ENCODE measurements around the gene ST6GALNAC5.

ST6GALNAC5 gene

DNA sequence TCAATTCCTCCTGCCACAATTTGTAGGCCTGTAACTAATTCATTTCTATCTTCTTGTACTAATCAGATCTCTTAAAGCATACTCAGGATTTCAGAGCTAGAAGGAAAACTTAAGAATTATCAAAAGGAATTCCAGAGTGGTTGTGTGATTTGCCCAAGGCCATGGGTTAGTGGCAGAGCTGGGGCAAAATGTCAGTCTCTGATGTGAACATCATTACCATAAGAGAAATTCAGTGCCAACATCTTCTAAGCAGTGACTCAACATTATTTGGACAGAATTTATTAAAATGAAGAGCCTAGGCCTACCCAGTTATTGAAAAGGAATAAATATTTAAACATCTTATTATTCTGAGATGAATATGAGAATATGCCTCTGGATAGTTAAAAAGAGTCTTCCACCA is 14.5 kb downstream of the ST6GALNAC5 start:
- DNase-seq (ENCODE audit: insufficient read length, low spot score) = no peak
- no peak for FAIRE-seq
- TF ChIP-seq POLR2AphosphoS5 (IDR thresholded peaks at IDR 0.05; ENCODE audit: low read depth, low read length) (no peak), POU2F2 (IDR thresholded peaks at IDR 0.05; ENCODE audit: low read depth, low read length) (no peak), SPI1 (IDR thresholded peaks at IDR 0.05; ENCODE audit: low read depth, low read length) (no peak), PAX5 (IDR thresholded peaks at IDR 0.05; ENCODE audit: insufficient read depth, low read length, severe bottlenecking) (no peak), POLR2A (IDR thresholded peaks at IDR 0.05; ENCODE audit: low read depth, low read length) (no peak), TAF1 (IDR thresholded peaks at IDR 0.05; ENCODE audit: low read depth, low read length) (no peak)

DNA sequence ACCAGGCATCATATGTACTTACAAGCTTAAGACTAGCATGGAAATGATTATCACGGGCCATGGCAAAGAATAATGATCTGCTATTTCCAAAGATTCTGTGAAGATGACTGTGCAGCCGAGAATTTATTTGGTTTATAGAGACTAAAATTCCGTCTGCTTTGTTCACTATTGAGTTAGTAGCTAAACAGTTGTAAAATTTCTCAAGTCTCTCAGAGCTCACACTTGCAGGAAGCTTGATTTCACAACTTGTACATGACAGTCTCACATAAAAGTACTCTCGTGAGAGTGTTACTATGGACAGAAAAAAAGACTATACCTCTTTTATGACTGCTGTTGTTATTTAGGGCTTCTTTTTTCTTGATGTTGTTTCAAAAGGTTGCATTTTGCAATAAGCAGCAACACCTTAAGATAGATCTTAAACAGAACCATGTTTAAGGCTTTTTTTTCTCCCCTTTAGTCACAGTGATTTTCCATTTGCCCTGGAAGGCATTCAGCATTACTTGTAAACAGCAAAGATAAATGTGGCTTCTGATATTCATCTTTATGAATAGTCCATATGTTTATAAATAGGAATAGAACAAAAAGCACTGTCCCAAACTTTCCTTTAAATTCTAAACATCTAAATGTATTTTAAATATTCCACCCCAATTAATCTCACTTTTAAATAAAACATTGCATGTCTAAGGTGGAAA is 24.8 kb downstream of the ST6GALNAC5 start:
- no peak for FAIRE-seq
- DNase-seq (ENCODE audit: insufficient read length, low spot score) = no peak

DNA sequence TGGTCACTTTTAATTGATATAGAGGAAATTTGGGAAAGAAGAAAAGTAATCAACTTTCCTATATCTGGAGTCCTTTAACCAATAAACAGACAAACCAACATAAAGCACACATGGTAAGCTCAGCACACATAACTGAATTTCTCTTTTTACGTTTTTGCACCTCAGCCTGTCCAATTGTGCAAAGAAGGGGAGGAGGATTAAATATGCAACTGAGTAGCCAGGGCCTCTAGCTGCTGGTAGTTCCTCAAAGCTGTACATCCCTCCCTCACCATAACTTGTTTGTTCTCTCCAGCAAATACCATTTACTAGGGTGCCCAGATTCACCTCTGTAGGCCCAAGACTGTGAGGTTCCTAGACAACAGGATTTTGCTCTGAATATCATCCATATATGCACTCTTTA is 25.4 kb downstream of the ST6GALNAC5 start:
- DNase-seq (ENCODE audit: insufficient read length, low spot score) = no peak
- TF ChIP-seq POU2F2 (IDR thresholded peaks at IDR 0.05; ENCODE audit: low read depth, low read length) (no peak), TAF1 (IDR thresholded peaks at IDR 0.05; ENCODE audit: low read depth, low read length) (no peak), SPI1 (IDR thresholded peaks at IDR 0.05; ENCODE audit: low read depth, low read length) (no peak), POLR2A (IDR thresholded peaks at IDR 0.05; ENCODE audit: low read depth, low read length) (no peak), POLR2AphosphoS5 (IDR thresholded peaks at IDR 0.05; ENCODE audit: low read depth, low read length) (no peak), PAX5 (IDR thresholded peaks at IDR 0.05; ENCODE audit: insufficient read depth, low read length, severe bottlenecking) (no peak)
- no peak for FAIRE-seq

More for the DNA sequence above, 24.8 kb downstream of the ST6GALNAC5 start:
- TF ChIP-seq POU2F2 (IDR thresholded peaks at IDR 0.05; ENCODE audit: low read depth, low read length) = no peak
- TF ChIP-seq TAF1 (IDR thresholded peaks at IDR 0.05; ENCODE audit: low read depth, low read length) = no peak
- no peak for TF ChIP-seq PAX5 (IDR thresholded peaks at IDR 0.05; ENCODE audit: insufficient read depth, low read length, severe bottlenecking)
- no peak for TF ChIP-seq POLR2A (IDR thresholded peaks at IDR 0.05; ENCODE audit: low read depth, low read length)
- TF ChIP-seq POLR2AphosphoS5 (IDR thresholded peaks at IDR 0.05; ENCODE audit: low read depth, low read length) = no peak
- TF ChIP-seq SPI1 (IDR thresholded peaks at IDR 0.05; ENCODE audit: low read depth, low read length) = no peak

- FAIRE-seq (peak; percentile 82), DNase-seq (ENCODE audit: insufficient read length, low spot score) (peak; percentile 15)
- TF ChIP-seq POLR2AphosphoS5 (IDR thresholded peaks at IDR 0.05; ENCODE audit: low read depth, low read length) = no peak
- no peak for TF ChIP-seq TAF1 (IDR thresholded peaks at IDR 0.05; ENCODE audit: low read depth, low read length)
- TF ChIP-seq PAX5 (IDR thresholded peaks at IDR 0.05; ENCODE audit: insufficient read depth, low read length, severe bottlenecking) = no peak
- TF ChIP-seq POU2F2 (IDR thresholded peaks at IDR 0.05; ENCODE audit: low read depth, low read length) = no peak
- TF ChIP-seq SPI1 (IDR thresholded peaks at IDR 0.05; ENCODE audit: low read depth, low read length) = no peak
- TF ChIP-seq POLR2A (IDR thresholded peaks at IDR 0.05; ENCODE audit: low read depth, low read length) = no peak
These were observed 34.0 kb downstream of the ST6GALNAC5 start for GRCh38 chr1:76901158-76901767.

GRCh38 chr1:76905876-76906595 is 38.8 kb downstream of the ST6GALNAC5 start:
- no peak for TF ChIP-seq TAF1 (IDR thresholded peaks at IDR 0.05; ENCODE audit: low read depth, low read length)
- no peak for TF ChIP-seq POLR2AphosphoS5 (IDR thresholded peaks at IDR 0.05; ENCODE audit: low read depth, low read length)
- no peak for TF ChIP-seq SPI1 (IDR thresholded peaks at IDR 0.05; ENCODE audit: low read depth, low read length)
- TF ChIP-seq POU2F2 (IDR thresholded peaks at IDR 0.05; ENCODE audit: low read depth, low read length) = no peak
- TF ChIP-seq POLR2A (IDR thresholded peaks at IDR 0.05; ENCODE audit: low read depth, low read length) = no peak
- no peak for TF ChIP-seq PAX5 (IDR thresholded peaks at IDR 0.05; ENCODE audit: insufficient read depth, low read length, severe bottlenecking)
- FAIRE-seq (no peak), DNase-seq (ENCODE audit: insufficient read length, low spot score) (no peak)

- DNase-seq (ENCODE audit: insufficient read length, low spot score) = no peak
- no peak for FAIRE-seq
- no peak for TF ChIP-seq PAX5 (IDR thresholded peaks at IDR 0.05; ENCODE audit: insufficient read depth, low read length, severe bottlenecking)
- no peak for TF ChIP-seq POLR2AphosphoS5 (IDR thresholded peaks at IDR 0.05; ENCODE audit: low read depth, low read length)
- TF ChIP-seq SPI1 (IDR thresholded peaks at IDR 0.05; ENCODE audit: low read depth, low read length) = no peak
- TF ChIP-seq POLR2A (IDR thresholded peaks at IDR 0.05; ENCODE audit: low read depth, low read length) = no peak
- no peak for TF ChIP-seq POU2F2 (IDR thresholded peaks at IDR 0.05; ENCODE audit: low read depth, low read length)
- no peak for TF ChIP-seq TAF1 (IDR thresholded peaks at IDR 0.05; ENCODE audit: low read depth, low read length)
These were observed 42.0 kb downstream of the ST6GALNAC5 start for GRCh38 chr1:76909311-76909710.

DNA sequence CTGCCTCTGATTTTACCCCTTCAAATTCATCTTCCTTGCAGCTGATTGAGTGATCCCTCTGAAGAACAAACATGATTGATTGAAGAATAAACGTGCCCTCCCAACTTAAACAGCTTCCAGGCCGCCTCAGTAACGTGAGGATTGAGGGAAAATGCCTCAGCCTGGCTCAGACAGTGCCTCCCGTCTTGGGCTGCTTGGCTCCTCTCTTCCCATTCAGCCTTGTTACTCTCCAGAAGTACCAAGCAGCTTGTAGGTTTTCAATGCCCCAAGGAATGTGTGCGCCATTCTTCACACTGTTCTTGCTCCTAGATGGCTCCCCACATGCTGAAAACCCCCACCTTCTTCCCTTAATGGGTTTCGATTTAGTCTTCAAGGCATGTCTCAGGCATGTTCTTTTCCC is 51.8 kb downstream of the ST6GALNAC5 start:
- FAIRE-seq = no peak
- TF ChIP-seq POU2F2 (IDR thresholded peaks at IDR 0.05; ENCODE audit: low read depth, low read length) = no peak
- no peak for TF ChIP-seq POLR2A (IDR thresholded peaks at IDR 0.05; ENCODE audit: low read depth, low read length)
- TF ChIP-seq PAX5 (IDR thresholded peaks at IDR 0.05; ENCODE audit: insufficient read depth, low read length, severe bottlenecking) = no peak
- no peak for TF ChIP-seq SPI1 (IDR thresholded peaks at IDR 0.05; ENCODE audit: low read depth, low read length)
- TF ChIP-seq POLR2AphosphoS5 (IDR thresholded peaks at IDR 0.05; ENCODE audit: low read depth, low read length) = no peak
- TF ChIP-seq TAF1 (IDR thresholded peaks at IDR 0.05; ENCODE audit: low read depth, low read length) = no peak
- no peak for DNase-seq (ENCODE audit: insufficient read length, low spot score)

DNA sequence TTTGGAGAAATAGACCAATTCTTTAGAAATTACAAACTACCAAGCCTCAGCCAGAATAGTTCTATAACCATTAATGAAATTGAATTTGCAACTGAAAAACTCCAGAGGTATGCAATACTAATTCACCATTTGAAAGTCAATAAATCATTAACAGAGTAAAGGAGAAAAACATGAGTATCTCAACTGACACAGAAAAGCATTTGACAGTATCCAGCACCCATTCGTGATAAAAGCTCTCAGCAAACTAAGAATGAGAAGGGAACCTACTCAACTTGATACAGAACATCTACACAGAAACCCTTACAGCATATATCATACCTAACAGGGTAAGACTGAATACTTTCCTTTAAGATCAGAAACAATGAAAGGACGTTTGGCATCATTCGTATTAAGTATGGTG is 54.3 kb downstream of the ST6GALNAC5 start:
- TF ChIP-seq TAF1 (IDR thresholded peaks at IDR 0.05; ENCODE audit: low read depth, low read length) (no peak), POU2F2 (IDR thresholded peaks at IDR 0.05; ENCODE audit: low read depth, low read length) (no peak), POLR2AphosphoS5 (IDR thresholded peaks at IDR 0.05; ENCODE audit: low read depth, low read length) (no peak), POLR2A (IDR thresholded peaks at IDR 0.05; ENCODE audit: low read depth, low read length) (no peak), PAX5 (IDR thresholded peaks at IDR 0.05; ENCODE audit: insufficient read depth, low read length, severe bottlenecking) (no peak), SPI1 (IDR thresholded peaks at IDR 0.05; ENCODE audit: low read depth, low read length) (no peak)
- FAIRE-seq = no peak
- DNase-seq (ENCODE audit: insufficient read length, low spot score) = no peak

DNA sequence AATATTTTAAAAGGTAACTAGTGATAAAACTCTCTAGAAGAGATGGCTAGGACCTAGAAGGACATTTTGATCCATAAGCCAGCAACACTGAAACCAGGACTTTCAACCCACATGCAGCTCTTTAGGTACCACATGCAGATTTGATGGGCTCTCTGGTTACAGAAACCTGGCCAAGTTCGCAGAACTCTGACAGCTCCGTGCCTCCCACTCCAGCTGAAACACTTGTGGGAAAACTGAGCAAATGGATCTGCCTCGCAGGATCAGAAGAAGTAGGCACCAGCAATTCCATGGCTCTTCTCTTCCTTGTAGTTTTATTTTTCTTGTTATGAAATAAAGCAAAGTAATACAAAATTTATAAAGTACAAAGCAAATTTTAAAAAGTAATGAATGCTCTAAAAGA is 58.5 kb downstream of the ST6GALNAC5 start:
- no peak for FAIRE-seq
- no peak for DNase-seq (ENCODE audit: insufficient read length, low spot score)
- TF ChIP-seq PAX5 (IDR thresholded peaks at IDR 0.05; ENCODE audit: insufficient read depth, low read length, severe bottlenecking) (no peak), POLR2A (IDR thresholded peaks at IDR 0.05; ENCODE audit: low read depth, low read length) (no peak), POU2F2 (IDR thresholded peaks at IDR 0.05; ENCODE audit: low read depth, low read length) (no peak), SPI1 (IDR thresholded peaks at IDR 0.05; ENCODE audit: low read depth, low read length) (no peak), POLR2AphosphoS5 (IDR thresholded peaks at IDR 0.05; ENCODE audit: low read depth, low read length) (no peak)
